HUES64 (cell line): ENCODE measurements around the gene MYO1D.

ENCODE experiments used
- H3K27ac ChIP-seq: 2 replicates; pipeline ENCODE4 v1.7.0; 2013; ENCODE audit warnings: low read depth, low read length, inconsistent platforms
- H3K27me3 ChIP-seq: 2 replicates; pipeline ENCODE4 v1.6.1; 2013; ENCODE audit warnings: mild to moderate bottlenecking, low read length; ENCODE audit not compliant: insufficient read depth
- H3K36me3 ChIP-seq: 2 replicates; pipeline ENCODE4 v1.6.1; 2013; ENCODE audit warnings: mild to moderate bottlenecking, low read length; ENCODE audit not compliant: insufficient read depth
- H3K4me1 ChIP-seq: 2 replicates; pipeline ENCODE4 v1.6.1; 2013; ENCODE audit warnings: mild to moderate bottlenecking, low read length, moderate library complexity; ENCODE audit not compliant: insufficient read depth
- H3K4me3 ChIP-seq: 2 replicates; pipeline ENCODE4 v1.5.1; 2013; ENCODE audit warnings: mild to moderate bottlenecking, low read length, moderate library complexity
- H3K9ac ChIP-seq: 2 replicates; pipeline ENCODE4 v1.6.1; 2013; ENCODE audit warnings: mild to moderate bottlenecking, low read depth, low read length
- H3K9me3 ChIP-seq: 2 replicates; pipeline ENCODE4 v1.6.1; 2013; ENCODE audit warnings: low read depth, low read length; ENCODE audit not compliant: insufficient read depth
- WGBS: fragments of 150-250, 120-280 bp; methylation state at CpG from one replicate; pipeline ENCODE4 v1.1.7; 2013; ENCODE audit warnings: missing lambda C conversion rate; 5-methylcytosine and 5-hydroxymethylcytosine counted together

The MYO1D gene

DNA sequence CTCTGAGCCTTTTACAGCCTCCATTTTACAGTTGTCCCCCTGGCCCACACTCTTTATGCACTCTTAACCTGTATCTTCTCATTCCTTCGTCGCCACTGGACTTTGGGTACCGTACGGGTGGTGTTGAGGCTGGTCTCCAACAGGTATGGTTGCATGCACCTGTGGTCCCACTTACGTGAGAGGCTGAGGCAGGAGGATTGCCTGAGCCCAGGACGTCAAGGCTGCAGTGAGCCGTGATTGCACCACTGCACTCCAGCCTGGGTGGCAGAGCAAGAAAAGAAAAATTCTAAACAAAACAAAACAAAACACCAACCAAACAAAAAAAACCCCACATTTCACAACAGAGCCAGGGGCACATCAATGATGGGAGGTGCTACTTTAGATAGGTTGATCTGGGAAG is 36.7 kb upstream of the MYO1D start:
- H3K27me3 ChIP-seq: no peaks in the 10 kb centered on the region
- no peaks in the 10 kb centered on the region for H3K9me3 ChIP-seq
- H3K27ac ChIP-seq: no peak overlapping the region
- no peak overlapping the region for H3K4me3 ChIP-seq
- H3K4me1 ChIP-seq: peaks cover 19% of the 10 kb centered on the region
- no peak overlapping the region for H3K9ac ChIP-seq
- 94% methylated on average over 7 of the region's 7 CpGs for WGBS
- no peaks in the 10 kb centered on the region for H3K36me3 ChIP-seq

GRCh38 chr17:32912218-32912897 is 35.4 kb upstream of the MYO1D start:
- H3K4me1 ChIP-seq: peaks cover 10% of the 10 kb centered on the region
- WGBS: 61% methylated on average over 10 of the region's 10 CpGs
- no peak overlapping the region for H3K27ac ChIP-seq
- no peak overlapping the region for H3K4me3 ChIP-seq
- H3K9ac ChIP-seq: no peak overlapping the region
- no peaks in the 10 kb centered on the region for H3K27me3 ChIP-seq
- no peaks in the 10 kb centered on the region for H3K9me3 ChIP-seq
- H3K36me3 ChIP-seq: no peaks in the 10 kb centered on the region

GRCh38 chr17:32910769-32911168 is 33.8 kb upstream of the MYO1D start:
- H3K9me3 ChIP-seq: no peaks in the 10 kb centered on the region
- no peaks in the 10 kb centered on the region for H3K36me3 ChIP-seq
- H3K4me3 ChIP-seq: no peak overlapping the region
- H3K9ac ChIP-seq: no peak overlapping the region
- 94% methylated on average over 3 of the region's 3 CpGs for WGBS
- H3K27ac ChIP-seq: no peak overlapping the region
- 0 out of 2 replicates have a peak, but pooled peaks cover 5% of the 10 kb centered on the region for H3K4me1 ChIP-seq
- H3K27me3 ChIP-seq: no peaks in the 10 kb centered on the region

GRCh38 chr17:32909787-32910369 is 33.0 kb upstream of the MYO1D start:
- no peak overlapping the region for H3K4me3 ChIP-seq
- no peak overlapping the region for H3K9ac ChIP-seq
- no peaks in the 10 kb centered on the region for H3K36me3 ChIP-seq
- no peaks in the 10 kb centered on the region for H3K9me3 ChIP-seq
- 0 out of 2 replicates have a peak, but pooled peaks cover 5% of the 10 kb centered on the region for H3K4me1 ChIP-seq
- H3K27ac ChIP-seq: no peak overlapping the region
- no peaks in the 10 kb centered on the region for H3K27me3 ChIP-seq
- WGBS: 36% methylated on average over 4 of the region's 4 CpGs

- H3K27me3 ChIP-seq: no peaks in the 10 kb centered on the region
- no peak overlapping the region for H3K4me3 ChIP-seq
- 0 out of 2 replicates have a peak, but pooled peaks cover 5% of the 10 kb centered on the region for H3K4me1 ChIP-seq
- no peak overlapping the region for H3K27ac ChIP-seq
- H3K9me3 ChIP-seq: no peaks in the 10 kb centered on the region
- no peaks in the 10 kb centered on the region for H3K36me3 ChIP-seq
- H3K9ac ChIP-seq: no peak overlapping the region
- 93% methylated on average over 6 of the region's 6 CpGs for WGBS
Observed at GRCh38 chr17:32907583-32907982, 30.7 kb upstream of the MYO1D start.

GRCh38 chr17:32904891-32905290 is 28.0 kb upstream of the MYO1D start:
- WGBS: 80% methylated on average over 2 of the region's 3 CpGs
- Histone ChIP-seq H3K9me3 (peaks cover 9% of the 10 kb centered on the region), H3K4me1 (no peaks in the 10 kb centered on the region), H3K9ac (no peak overlapping the region), H3K27ac (no peak overlapping the region), H3K27me3 (no peaks in the 10 kb centered on the region), H3K36me3 (no peaks in the 10 kb centered on the region), H3K4me3 (no peak overlapping the region)

GRCh38 chr17:32903774-32904673 is 27.1 kb upstream of the MYO1D start:
- 96% methylated on average over 5 of the region's 5 CpGs for WGBS
- no peaks in the 10 kb centered on the region for H3K4me1 ChIP-seq

GRCh38 chr17:32901743-32902142 is 24.8 kb upstream of the MYO1D start:
- Histone ChIP-seq H3K36me3 (no peaks in the 10 kb centered on the region), H3K4me1 (no peaks in the 10 kb centered on the region), H3K4me3 (no peak overlapping the region), H3K27me3 (no peaks in the 10 kb centered on the region), H3K9ac (no peak overlapping the region), H3K9me3 (peaks cover 9% of the 10 kb centered on the region), H3K27ac (no peak overlapping the region)
- WGBS: 88% methylated on average over 4 of the region's 4 CpGs

More at GRCh38 chr17:32903774-32904673, 27.1 kb upstream of the MYO1D start:
- H3K9me3 ChIP-seq: peaks cover 9% of the 10 kb centered on the region
- H3K36me3 ChIP-seq: no peaks in the 10 kb centered on the region
- H3K9ac ChIP-seq: no peak overlapping the region
- H3K27me3 ChIP-seq: no peaks in the 10 kb centered on the region
- H3K27ac ChIP-seq: no peak overlapping the region
- no peak overlapping the region for H3K4me3 ChIP-seq

- Histone ChIP-seq H3K27me3 (no peaks in the 10 kb centered on the region), H3K27ac (no peak overlapping the region), H3K4me3 (no peak overlapping the region), H3K9me3 (peaks cover 9% of the 10 kb centered on the region), H3K36me3 (no peaks in the 10 kb centered on the region), H3K9ac (no peak overlapping the region), H3K4me1 (no peaks in the 10 kb centered on the region)
- 86% methylated on average over 1 of the region's 2 CpGs for WGBS
Observed at GRCh38 chr17:32899236-32900013, 22.5 kb upstream of the MYO1D start.

GRCh38 chr17:32896647-32897258 is 19.8 kb upstream of the MYO1D start:
- Histone ChIP-seq H3K27ac (no peak overlapping the region), H3K9me3 (peaks cover 6% of the 10 kb centered on the region), H3K4me1 (no peaks in the 10 kb centered on the region), H3K9ac (no peak overlapping the region), H3K27me3 (no peaks in the 10 kb centered on the region), H3K36me3 (no peaks in the 10 kb centered on the region), H3K4me3 (no peak overlapping the region)
- 80% methylated on average over 1 of the region's 2 CpGs for WGBS
